Gastrocnemius medialis (tissue), 4 donors: ENCODE measurements around the gene DLX3. TPM values are rescaled to one million over a fixed set of nuclear protein-coding genes. Genes with fewer than 3 reads are reported as not detected.

Source experiments
- ATAC-seq, 2 donors: fragments of 150-250 bp; one replicate each; pipeline ENCODE4 v1.9.1; 2016
- DNase-seq, 2 donors: peaks; one replicate each; pipeline ENCODE4 v3.0.0-alpha.2; 2019
- H3K27ac ChIP-seq, 4 donors: fragments of 200-600 bp; sonication (generic); 1 replicate in 1 of 4; 2 replicates in 3 of 4; pipeline ENCODE4 v1.5.1; 2016 to 2018; ENCODE audit warnings: mild to moderate bottlenecking in 2 of 4, moderate library complexity in 1 of 4
- H3K27me3 ChIP-seq, 3 donors: fragments of 200-600 bp; sonication (generic) in 2 of 3; 1 replicate in 1 of 3; 2 replicates in 2 of 3; pipeline versions ENCODE4 v1.5.1 to v1.6.0; 2016 to 2019; ENCODE audit warnings: mild to moderate bottlenecking in 1 of 3, moderate library complexity in 1 of 3
- H3K36me3 ChIP-seq, 2 donors: fragments of 200-600 bp; sonication (generic) in 1 of 2; one replicate each; pipeline ENCODE4 v1.5.1; 2017 to 2018
- H3K4me1 ChIP-seq, 2 donors: fragments of 200-600 bp; sonication (generic) in 1 of 2; one replicate each; pipeline ENCODE4 v1.5.1; 2016 to 2017; ENCODE audit warnings: mild to moderate bottlenecking in 2 of 2
- H3K4me3 ChIP-seq, 4 donors: fragments of 200-600 bp; sonication (generic) in 3 of 4; 1 replicate in 1 of 4; 2 replicates in 3 of 4; pipeline ENCODE4 v1.5.1; 2016 to 2019; ENCODE audit warnings: mild to moderate bottlenecking in 2 of 4
- H3K9me3 ChIP-seq, 3 donors: fragments of 200-600 bp; sonication (generic) in 2 of 3; 1 replicate in 1 of 3; 2 replicates in 2 of 3; pipeline ENCODE4 v1.5.1; 2016 to 2019
- POLR2A ChIP-seq, 2 donors: fragments of 450-650 bp; IDR thresholded peaks; one replicate each; pipeline ENCODE4 v1.6.1; 2017; ENCODE audit warnings: antibody characterized with exemption in 2 of 2, mild to moderate bottlenecking in 2 of 2, moderate library complexity in 2 of 2
- in situ Hi-C, 4 donors: fragments of 200-750 bp; cut with MboI; loops; one replicate each; pipeline versions ENCODE4 v1.15.0 to v1.8.0; 2017; ENCODE audit warnings: low sequenced_read_pairs in 4 of 4
- intact Hi-C: fragments of 100-400 bp; cut with DNase I; formaldehyde crosslinking; loops from one replicate; pipeline ENCODE4 v1.15.1; 2023; ENCODE audit warnings: low total_unique reads
- total RNA-seq, 4 donors: library from RNA; depleted of rRNA; stranded (reverse); fragments of >200 nt; gene quantifications; one replicate each; pipeline versions ENCODE4 v1.1.0 to v1.2.3, GENCODE V29; 2016
- TF ChIP-seq, protein P1 (sequence below), 5 experiments: fragments of 450-650 bp in 3 of 5; fragments of 200-600 bp in 2 of 5; sonication (generic) in 2 of 5; IDR thresholded peaks in 4 of 5; conservative IDR thresholded peaks in 1 of 5; 1 replicate in 4 of 5; 2 replicates in 1 of 5; pipeline ENCODE4 v1.5.1; 2016 to 2019; ENCODE audit warnings: antibody characterized with exemption in 5 of 5, mild to moderate bottlenecking in 3 of 5, moderate library complexity in 3 of 5

DLX3 gene
- total RNA-seq, 4 donors from 2014 or later: not detected

DNA sequence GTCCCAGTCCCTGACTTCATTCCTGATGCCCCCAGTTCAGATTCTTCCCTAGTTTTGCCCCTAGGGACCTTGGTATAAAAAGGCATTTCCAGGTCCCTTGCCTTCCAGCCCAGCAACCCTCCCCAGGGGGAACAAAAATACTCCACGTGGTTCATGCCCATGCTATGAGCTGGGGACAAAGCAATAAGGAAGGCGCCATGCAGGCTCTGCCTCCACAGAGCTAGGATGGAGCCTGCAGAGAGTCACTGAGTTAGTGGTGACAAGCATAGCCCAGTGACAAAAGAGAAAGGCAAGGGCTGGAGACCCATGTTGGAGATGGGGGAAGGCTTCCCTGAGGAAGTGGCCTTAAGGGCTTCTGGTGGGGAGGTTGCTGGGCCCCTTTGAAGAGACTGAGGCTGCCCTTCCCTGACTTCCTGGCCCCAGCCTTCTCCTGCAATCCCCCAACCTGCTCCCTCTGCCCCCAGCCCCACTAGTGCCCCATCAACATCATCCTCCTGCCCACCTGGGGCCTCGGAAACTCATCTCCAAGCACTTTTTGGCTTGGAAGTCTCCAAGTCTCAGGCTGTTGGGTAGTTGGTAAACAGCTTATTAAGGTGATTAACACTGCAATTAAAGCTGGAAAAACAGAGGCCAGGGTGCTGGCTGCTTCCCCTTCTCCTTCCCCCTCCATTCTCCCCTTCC lies 9.6 kb downstream of the DLX3 start:
- intact Hi-C loops (no loop called here), in situ Hi-C loops (loop anchor here (10.0 to 25.0 kb wide), 2 partner anchors 101 to 423 kb away; no protein-coding TSS in a partner anchor)
- TF ChIP-seq POLR2A (IDR thresholded peaks at IDR 0.05): no peak
- no peak for DNase-seq
- Histone ChIP-seq H3K36me3 (no peaks in the 10 kb centered on the region), H3K27ac (no peak overlapping the region), H3K4me1 (no peaks in the 10 kb centered on the region), H3K9me3 (no peaks in the 10 kb centered on the region), H3K27me3 (peaks cover 20 to 36% (median 29%) of the 10 kb centered on the region in 3 donors), H3K4me3 (no peak overlapping the region)
- ATAC-seq: no peak

DNA sequence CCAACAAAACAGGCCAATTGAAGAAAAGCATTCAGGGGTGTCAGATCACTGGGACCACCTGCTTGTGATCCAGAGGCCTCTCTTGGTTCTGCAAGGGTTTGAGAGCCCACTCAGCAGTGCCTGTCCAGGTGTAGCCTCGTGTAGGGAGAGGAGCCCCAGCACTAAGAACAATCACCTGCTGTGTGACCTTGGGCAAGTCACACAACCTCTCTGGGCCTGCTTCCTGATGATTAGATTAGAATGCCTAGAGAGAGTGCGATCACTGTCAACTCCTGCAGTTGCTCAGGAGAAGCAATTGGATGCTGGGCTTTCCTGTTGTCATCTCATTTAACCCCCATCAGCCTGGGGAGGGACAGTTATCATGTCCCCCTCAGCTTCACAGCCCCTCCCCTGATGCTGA lies 10.2 kb downstream of the DLX3 start:
- TF ChIP-seq, protein P1, sequence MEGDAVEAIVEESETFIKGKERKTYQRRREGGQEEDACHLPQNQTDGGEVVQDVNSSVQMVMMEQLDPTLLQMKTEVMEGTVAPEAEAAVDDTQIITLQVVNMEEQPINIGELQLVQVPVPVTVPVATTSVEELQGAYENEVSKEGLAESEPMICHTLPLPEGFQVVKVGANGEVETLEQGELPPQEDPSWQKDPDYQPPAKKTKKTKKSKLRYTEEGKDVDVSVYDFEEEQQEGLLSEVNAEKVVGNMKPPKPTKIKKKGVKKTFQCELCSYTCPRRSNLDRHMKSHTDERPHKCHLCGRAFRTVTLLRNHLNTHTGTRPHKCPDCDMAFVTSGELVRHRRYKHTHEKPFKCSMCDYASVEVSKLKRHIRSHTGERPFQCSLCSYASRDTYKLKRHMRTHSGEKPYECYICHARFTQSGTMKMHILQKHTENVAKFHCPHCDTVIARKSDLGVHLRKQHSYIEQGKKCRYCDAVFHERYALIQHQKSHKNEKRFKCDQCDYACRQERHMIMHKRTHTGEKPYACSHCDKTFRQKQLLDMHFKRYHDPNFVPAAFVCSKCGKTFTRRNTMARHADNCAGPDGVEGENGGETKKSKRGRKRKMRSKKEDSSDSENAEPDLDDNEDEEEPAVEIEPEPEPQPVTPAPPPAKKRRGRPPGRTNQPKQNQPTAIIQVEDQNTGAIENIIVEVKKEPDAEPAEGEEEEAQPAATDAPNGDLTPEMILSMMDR (IDR thresholded peaks at IDR 0.05 in 4 of 5, conservative IDR thresholded peaks at IDR 0.05 in 1 of 5): no peak
- TF ChIP-seq POLR2A (IDR thresholded peaks at IDR 0.05): no peak
- no peak for ATAC-seq
- in situ Hi-C loops: loop anchor here (10.0 to 25.0 kb wide), 2 partner anchors 100 to 422 kb away; no protein-coding TSS in a partner anchor

DNA sequence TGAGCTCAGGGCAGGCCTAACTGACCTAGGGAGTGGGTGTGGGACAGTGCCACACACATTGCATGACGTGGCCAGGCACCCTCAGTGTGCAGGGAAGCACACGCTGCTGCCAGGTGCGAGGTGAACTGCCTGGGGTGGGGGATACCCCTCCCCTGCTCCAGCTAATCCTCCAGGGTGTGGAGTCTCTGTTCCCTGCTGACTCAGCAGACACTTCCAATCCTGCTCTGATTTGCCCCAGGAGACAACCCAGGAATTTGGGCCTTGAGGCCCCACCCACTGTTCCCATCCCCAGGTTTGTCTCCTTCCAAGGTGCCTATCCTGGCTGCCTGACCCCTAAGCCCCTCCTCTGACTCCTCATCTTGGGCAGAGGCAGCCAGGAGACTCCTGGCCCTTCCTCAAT lies 10.7 kb downstream of the DLX3 start:
- in situ Hi-C loops (loop anchor here (10.0 to 25.0 kb wide), 2 partner anchors 99 to 422 kb away; no protein-coding TSS in a partner anchor), intact Hi-C loops (no loop called here)
- no peaks in the 10 kb centered on the region for H3K4me1 ChIP-seq
- no peak overlapping the region for H3K27ac ChIP-seq
- no peak overlapping the region for H3K4me3 ChIP-seq
- no peak for DNase-seq
- TF ChIP-seq, protein P1 (IDR thresholded peaks at IDR 0.05 in 4 of 5, conservative IDR thresholded peaks at IDR 0.05 in 1 of 5): no peak
- no peak for TF ChIP-seq POLR2A (IDR thresholded peaks at IDR 0.05)
- H3K9me3 ChIP-seq: no peaks in the 10 kb centered on the region
- ATAC-seq: no peak
- peaks cover 13 to 34% (median 24%) of the 10 kb centered on the region in 3 donors for H3K27me3 ChIP-seq
- H3K36me3 ChIP-seq: no peaks in the 10 kb centered on the region

More for the DNA sequence above, 10.2 kb downstream of the DLX3 start:
- no peak overlapping the region for H3K27ac ChIP-seq
- peaks cover 15 to 36% (median 29%) of the 10 kb centered on the region in 3 donors for H3K27me3 ChIP-seq
- no peak overlapping the region for H3K4me3 ChIP-seq
- intact Hi-C loops: no loop called here
- no peak for DNase-seq
- no peaks in the 10 kb centered on the region for H3K4me1 ChIP-seq
- no peaks in the 10 kb centered on the region for H3K9me3 ChIP-seq
- H3K36me3 ChIP-seq: no peaks in the 10 kb centered on the region

DNA sequence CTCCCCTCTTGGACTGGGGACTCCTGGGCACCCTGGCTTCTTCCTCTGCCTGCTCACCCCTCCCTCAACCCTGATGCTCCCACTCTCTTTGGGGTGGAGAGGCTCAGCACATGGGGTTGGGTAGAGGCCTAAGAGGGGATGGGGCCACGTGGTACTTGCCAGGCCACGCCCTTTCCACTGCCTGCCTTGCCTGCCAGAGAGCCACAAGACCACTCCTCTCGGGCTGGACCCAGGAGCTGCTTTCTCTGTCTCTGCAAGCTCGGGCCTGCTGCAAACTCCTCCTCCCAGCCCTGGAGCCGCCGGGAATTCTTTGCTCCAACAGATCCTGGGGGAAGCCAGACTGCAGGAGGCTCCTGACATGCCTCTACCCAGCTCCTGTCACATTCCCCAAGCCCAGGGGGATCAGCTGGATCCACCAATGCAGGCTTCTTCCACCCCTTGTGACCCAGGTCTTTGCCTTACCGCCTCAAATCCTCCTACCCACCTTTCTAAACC lies 14.3 kb downstream of the DLX3 start:
- intact Hi-C loops (no loop called here), in situ Hi-C loops (loop anchor here (10.0 to 25.0 kb wide), 2 partner anchors 96 to 418 kb away; no protein-coding TSS in a partner anchor)
- TF ChIP-seq, protein P1 (IDR thresholded peaks at IDR 0.05 in 4 of 5, conservative IDR thresholded peaks at IDR 0.05 in 1 of 5): no peak
- no peak for TF ChIP-seq POLR2A (IDR thresholded peaks at IDR 0.05)
- DNase-seq (no peak), ATAC-seq (no peak)
- Histone ChIP-seq H3K27ac (no peak overlapping the region), H3K36me3 (no peaks in the 10 kb centered on the region), H3K27me3 (peaks cover 0 to 20% (median 0%) of the 10 kb centered on the region in 3 donors), H3K9me3 (no peaks in the 10 kb centered on the region), H3K4me1 (no peaks in the 10 kb centered on the region), H3K4me3 (no peak overlapping the region)

DNA sequence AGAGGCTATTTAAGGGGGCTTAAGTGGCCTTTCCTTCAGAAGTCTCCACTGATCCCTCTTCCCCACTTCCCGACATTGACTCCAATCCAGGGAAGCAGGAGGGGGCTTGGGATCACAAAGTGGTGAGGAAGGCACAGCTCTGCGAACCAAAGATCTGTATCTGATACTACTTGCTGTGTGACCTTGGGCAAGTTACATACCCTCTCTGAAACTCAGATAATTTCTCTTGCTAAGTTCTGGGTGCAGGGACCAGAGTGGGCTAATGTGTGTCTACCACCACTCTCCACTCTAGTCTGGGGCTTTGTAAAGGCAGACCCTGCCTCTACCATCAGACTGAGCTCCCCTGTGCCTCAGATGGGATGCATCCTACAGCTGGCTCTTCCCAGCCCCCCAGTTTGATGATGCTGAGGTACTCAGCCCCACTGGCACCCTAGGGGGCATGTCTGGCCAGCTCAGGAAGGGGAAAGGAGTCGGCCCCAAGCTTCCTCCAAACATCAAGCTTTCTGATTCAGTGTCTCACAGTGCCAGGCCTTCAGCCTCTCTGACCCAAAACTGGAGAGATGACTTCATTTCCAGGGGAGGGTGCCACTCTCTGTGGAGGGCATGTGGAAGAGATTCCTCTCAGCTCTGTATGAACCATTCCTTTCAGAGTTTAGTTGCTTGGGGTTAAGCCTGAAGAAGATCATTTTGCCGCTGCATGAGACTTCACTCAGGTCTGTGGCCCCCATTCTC lies 15.1 kb downstream of the DLX3 start:
- no peak for TF ChIP-seq POLR2A (IDR thresholded peaks at IDR 0.05)
- TF ChIP-seq, protein P1 (IDR thresholded peaks at IDR 0.05 in 4 of 5, conservative IDR thresholded peaks at IDR 0.05 in 1 of 5): no peak
- ATAC-seq (no peak), DNase-seq (no peak)
- H3K27me3 ChIP-seq: peaks cover 0 to 23% (median 4%) of the 10 kb centered on the region in 3 donors
- no peaks in the 10 kb centered on the region for H3K4me1 ChIP-seq
- no peak overlapping the region for H3K4me3 ChIP-seq
- in situ Hi-C loops: loop anchor here (10.0 to 25.0 kb wide), 2 partner anchors 95 to 418 kb away; no protein-coding TSS in a partner anchor
- no peaks in the 10 kb centered on the region for H3K9me3 ChIP-seq
- H3K27ac ChIP-seq: no peak overlapping the region
- intact Hi-C loops: no loop called here
- H3K36me3 ChIP-seq: no peaks in the 10 kb centered on the region
